ENCODE results near the gene C14orf93. TPM values are rescaled to one million over a fixed set of nuclear protein-coding genes. Genes with fewer than 3 reads are reported as not detected.

C14orf93 gene
- polyA plus RNA-seq, 1 donor from 2014 or later = 4.7 TPM

DNA sequence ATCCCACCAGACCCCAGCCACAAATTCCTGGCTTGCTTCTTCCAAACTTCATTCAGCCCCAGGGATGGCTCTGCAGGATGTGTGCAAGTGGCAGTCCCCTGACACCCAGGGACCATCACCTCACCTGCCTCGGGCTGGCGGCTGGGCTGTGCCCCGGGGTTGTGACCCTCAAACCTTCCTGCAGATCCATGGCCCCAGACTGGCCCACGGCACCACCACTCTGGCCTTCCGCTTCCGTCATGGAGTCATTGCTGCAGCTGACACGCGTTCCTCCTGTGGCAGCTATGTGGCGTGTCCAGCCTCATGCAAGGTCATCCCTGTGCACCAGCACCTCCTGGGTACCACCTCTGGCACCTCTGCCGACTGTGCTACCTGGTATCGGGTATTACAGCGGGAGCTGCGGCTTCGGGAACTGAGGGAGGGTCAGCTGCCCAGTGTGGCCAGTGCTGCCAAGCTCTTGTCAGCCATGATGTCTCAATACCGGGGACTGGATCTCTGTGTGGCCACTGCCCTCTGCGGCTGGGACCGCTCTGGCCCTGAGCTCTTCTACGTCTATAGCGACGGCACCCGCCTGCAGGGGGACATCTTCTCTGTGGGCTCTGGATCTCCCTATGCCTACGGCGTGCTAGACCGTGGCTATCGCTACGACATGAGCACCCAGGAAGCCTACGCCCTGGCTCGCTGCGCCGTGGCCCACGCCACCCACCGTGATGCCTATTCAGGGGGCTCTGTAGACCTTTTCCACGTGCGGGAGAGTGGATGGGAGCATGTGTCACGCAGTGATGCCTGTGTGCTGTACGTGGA is 32.4 kb upstream of the C14orf93 start, which contains the start of gene PSMB11:
TSS of gene PSMB11 (plus strand) at position 51 of the 804 bp plus-strand sequence. CDS start at position 65, 14 bp downstream.
- no peak within 1 kb of the TSS for H3K9ac ChIP-seq (ENCODE audit: low read length)
- no peaks in the 10 kb centered on the region for H3F3A ChIP-seq (ENCODE audit: insufficient read depth, low read length, poor library complexity, severe bottlenecking)
- H3K9me3 ChIP-seq (ENCODE audit: low read length) = no peaks in the 10 kb centered on the region
- no peak within 1 kb of the TSS for H3K4me2 ChIP-seq (ENCODE audit: low read length)
- H2AFZ ChIP-seq (ENCODE audit: low read depth, low read length) = no peak within 1 kb of the TSS
- TF ChIP-seq, protein P1, sequence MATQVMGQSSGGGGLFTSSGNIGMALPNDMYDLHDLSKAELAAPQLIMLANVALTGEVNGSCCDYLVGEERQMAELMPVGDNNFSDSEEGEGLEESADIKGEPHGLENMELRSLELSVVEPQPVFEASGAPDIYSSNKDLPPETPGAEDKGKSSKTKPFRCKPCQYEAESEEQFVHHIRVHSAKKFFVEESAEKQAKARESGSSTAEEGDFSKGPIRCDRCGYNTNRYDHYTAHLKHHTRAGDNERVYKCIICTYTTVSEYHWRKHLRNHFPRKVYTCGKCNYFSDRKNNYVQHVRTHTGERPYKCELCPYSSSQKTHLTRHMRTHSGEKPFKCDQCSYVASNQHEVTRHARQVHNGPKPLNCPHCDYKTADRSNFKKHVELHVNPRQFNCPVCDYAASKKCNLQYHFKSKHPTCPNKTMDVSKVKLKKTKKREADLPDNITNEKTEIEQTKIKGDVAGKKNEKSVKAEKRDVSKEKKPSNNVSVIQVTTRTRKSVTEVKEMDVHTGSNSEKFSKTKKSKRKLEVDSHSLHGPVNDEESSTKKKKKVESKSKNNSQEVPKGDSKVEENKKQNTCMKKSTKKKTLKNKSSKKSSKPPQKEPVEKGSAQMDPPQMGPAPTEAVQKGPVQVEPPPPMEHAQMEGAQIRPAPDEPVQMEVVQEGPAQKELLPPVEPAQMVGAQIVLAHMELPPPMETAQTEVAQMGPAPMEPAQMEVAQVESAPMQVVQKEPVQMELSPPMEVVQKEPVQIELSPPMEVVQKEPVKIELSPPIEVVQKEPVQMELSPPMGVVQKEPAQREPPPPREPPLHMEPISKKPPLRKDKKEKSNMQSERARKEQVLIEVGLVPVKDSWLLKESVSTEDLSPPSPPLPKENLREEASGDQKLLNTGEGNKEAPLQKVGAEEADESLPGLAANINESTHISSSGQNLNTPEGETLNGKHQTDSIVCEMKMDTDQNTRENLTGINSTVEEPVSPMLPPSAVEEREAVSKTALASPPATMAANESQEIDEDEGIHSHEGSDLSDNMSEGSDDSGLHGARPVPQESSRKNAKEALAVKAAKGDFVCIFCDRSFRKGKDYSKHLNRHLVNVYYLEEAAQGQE (IDR thresholded peaks at IDR 0.05; ENCODE audit: borderline replicate concordance) = no peak
- H3K9me2 ChIP-seq (ENCODE audit: insufficient read depth, low read length) = no peaks in the 10 kb centered on the region
- no peaks in the 10 kb centered on the region for H3K36me3 ChIP-seq (ENCODE audit: insufficient read depth, low read length)
- H3K4me3 ChIP-seq (ENCODE audit: low read length) = no peak within 1 kb of the TSS
- H3K27me3 ChIP-seq (ENCODE audit: insufficient read depth, low read depth, low read length) = no peaks in the 10 kb centered on the region
- no peaks in the 10 kb centered on the region for H4K20me1 ChIP-seq (ENCODE audit: insufficient read depth)
- H3K79me2 ChIP-seq (replicated peaks; ENCODE audit: insufficient read depth, low read length) = no peaks in the 10 kb centered on the region
- no peak within 1 kb of the TSS for H3K27ac ChIP-seq (ENCODE audit: low read length)

DNA sequence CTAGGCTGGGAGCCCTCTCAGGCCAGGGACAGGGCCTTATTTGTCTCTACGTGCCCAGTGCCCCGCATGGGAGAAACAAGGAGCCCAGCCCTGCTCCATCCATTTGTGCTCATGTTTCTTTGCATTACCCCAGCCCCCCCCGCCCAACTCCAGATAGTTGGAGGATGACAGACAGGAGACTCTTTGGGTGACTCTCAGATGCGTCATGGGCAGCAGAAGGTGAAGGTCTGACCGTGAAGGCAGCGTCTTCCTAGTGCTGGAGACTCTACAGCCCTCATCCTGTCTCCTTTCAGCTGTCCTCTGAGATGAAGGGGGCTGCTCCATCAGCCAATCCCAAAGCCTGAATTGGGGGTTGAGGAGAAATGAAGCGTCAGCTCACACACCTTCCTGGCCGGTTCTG is 31.8 kb upstream of the C14orf93 start:
- Histone ChIP-seq H3K4me3 (ENCODE audit: low read length) (no peak overlapping the region), H3F3A (ENCODE audit: insufficient read depth, low read length, poor library complexity, severe bottlenecking) (no peaks in the 10 kb centered on the region), H3K9me3 (ENCODE audit: low read length) (no peaks in the 10 kb centered on the region), H3K9me2 (ENCODE audit: insufficient read depth, low read length) (no peaks in the 10 kb centered on the region), H3K27me3 (ENCODE audit: insufficient read depth, low read depth, low read length) (no peaks in the 10 kb centered on the region), H4K20me1 (ENCODE audit: insufficient read depth) (no peaks in the 10 kb centered on the region), H3K9ac (ENCODE audit: low read length) (no peak overlapping the region), H3K4me2 (ENCODE audit: low read length) (no peak overlapping the region), H2AFZ (ENCODE audit: low read depth, low read length) (no peak overlapping the region), H3K27ac (ENCODE audit: low read length) (no peak overlapping the region), H3K79me2 (replicated peaks; ENCODE audit: insufficient read depth, low read length) (no peaks in the 10 kb centered on the region), H3K36me3 (ENCODE audit: insufficient read depth, low read length) (no peaks in the 10 kb centered on the region)
- TF ChIP-seq POLR2AphosphoS5 (IDR thresholded peaks at IDR 0.05) = no peak
- no peak for TF ChIP-seq RAD21 (conservative IDR thresholded peaks at IDR 0.05)
- TF ChIP-seq, protein P2, sequence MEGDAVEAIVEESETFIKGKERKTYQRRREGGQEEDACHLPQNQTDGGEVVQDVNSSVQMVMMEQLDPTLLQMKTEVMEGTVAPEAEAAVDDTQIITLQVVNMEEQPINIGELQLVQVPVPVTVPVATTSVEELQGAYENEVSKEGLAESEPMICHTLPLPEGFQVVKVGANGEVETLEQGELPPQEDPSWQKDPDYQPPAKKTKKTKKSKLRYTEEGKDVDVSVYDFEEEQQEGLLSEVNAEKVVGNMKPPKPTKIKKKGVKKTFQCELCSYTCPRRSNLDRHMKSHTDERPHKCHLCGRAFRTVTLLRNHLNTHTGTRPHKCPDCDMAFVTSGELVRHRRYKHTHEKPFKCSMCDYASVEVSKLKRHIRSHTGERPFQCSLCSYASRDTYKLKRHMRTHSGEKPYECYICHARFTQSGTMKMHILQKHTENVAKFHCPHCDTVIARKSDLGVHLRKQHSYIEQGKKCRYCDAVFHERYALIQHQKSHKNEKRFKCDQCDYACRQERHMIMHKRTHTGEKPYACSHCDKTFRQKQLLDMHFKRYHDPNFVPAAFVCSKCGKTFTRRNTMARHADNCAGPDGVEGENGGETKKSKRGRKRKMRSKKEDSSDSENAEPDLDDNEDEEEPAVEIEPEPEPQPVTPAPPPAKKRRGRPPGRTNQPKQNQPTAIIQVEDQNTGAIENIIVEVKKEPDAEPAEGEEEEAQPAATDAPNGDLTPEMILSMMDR (IDR thresholded peaks at IDR 0.05; ENCODE audit: poor library complexity, severe bottlenecking) = no peak
- TF ChIP-seq MXI1 (conservative IDR thresholded peaks at IDR 0.05; ENCODE audit: poor library complexity, severe bottlenecking) = no peak
- TF ChIP-seq, protein P1 (IDR thresholded peaks at IDR 0.05; ENCODE audit: borderline replicate concordance) = no peak
- no peak for TF ChIP-seq EZH2 (IDR thresholded peaks at IDR 0.05; ENCODE audit: borderline replicate concordance, insufficient read depth, low read length, poor library complexity, severe bottlenecking)
- no peak for TF ChIP-seq TAF1 (IDR thresholded peaks at IDR 0.05; ENCODE audit: low read depth)
- TF ChIP-seq EP300 (conservative IDR thresholded peaks at IDR 0.05; ENCODE audit: poor library complexity, severe bottlenecking) = no peak
- no peak for TF ChIP-seq SMC3 (conservative IDR thresholded peaks at IDR 0.05; ENCODE audit: poor library complexity)

Measured in neural cell (in vitro differentiated cells).